HEK293 (cell line): ENCODE results near the gene ADGRD2.

Experiments
- YY1 ChIP-seq: fragments of 450-650 bp; formaldehyde crosslinking; IDR thresholded peaks from 2 replicates; pipeline ENCODE4 v1.5.1; 2018; ENCODE audit warnings: missing biosample characterization, missing genetic modification characterization
- ZNF114 ChIP-seq: fragments of 450-650 bp; formaldehyde crosslinking; IDR thresholded peaks from 2 replicates; pipeline ENCODE4 v1.5.0; 2017; ENCODE audit warnings: missing biosample characterization, missing genetic modification characterization
- ZNF18 ChIP-seq: fragments of 450-650 bp; formaldehyde crosslinking; IDR thresholded peaks from 2 replicates; pipeline ENCODE4 v1.5.1; 2016; ENCODE audit warnings: missing biosample characterization, missing genetic modification characterization
- ZNF266 ChIP-seq: fragments of 450-650 bp; formaldehyde crosslinking; IDR thresholded peaks from 2 replicates; pipeline ENCODE4 v1.5.1; 2016; ENCODE audit warnings: missing biosample characterization, missing genetic modification characterization, low read depth
- ZNF274 ChIP-seq, 2 experiments: fragments of 200-500 bp in 1 of 2; fragments of 450-650 bp in 1 of 2; sonication (Bioruptor generic) in 1 of 2; formaldehyde crosslinking in 1 of 2; IDR thresholded peaks; 2 replicates each; pipeline versions ENCODE4 v1.5.1 to v1.6.1; 2014 to 2016; ENCODE audit warnings: borderline replicate concordance in 1 of 2, inconsistent platforms in 1 of 2, low read length in 1 of 2, missing biosample characterization in 1 of 2, missing genetic modification characterization in 1 of 2
- ZNF394 ChIP-seq: fragments of 450-650 bp; formaldehyde crosslinking; IDR thresholded peaks from 2 replicates; pipeline ENCODE4 v1.5.1; 2016; ENCODE audit warnings: missing biosample characterization, missing genetic modification characterization, mild to moderate bottlenecking, moderate library complexity, borderline replicate concordance
- ZNF518A ChIP-seq: fragments of 450-650 bp; formaldehyde crosslinking; conservative IDR thresholded peaks from 2 replicates; pipeline ENCODE4 v1.5.1; 2016; ENCODE audit warnings: low read depth, missing biosample characterization, missing genetic modification characterization
- ZNF558 ChIP-seq: fragments of 450-650 bp; formaldehyde crosslinking; IDR thresholded peaks from 2 replicates; pipeline ENCODE4 v1.5.1; 2016; ENCODE audit warnings: missing biosample characterization, missing genetic modification characterization
- ZNF600 ChIP-seq: fragments of 450-650 bp; formaldehyde crosslinking; IDR thresholded peaks from 2 replicates; pipeline ENCODE4 v1.5.1; 2016; ENCODE audit warnings: missing biosample characterization, missing genetic modification characterization
- TF ChIP-seq, protein P1 (sequence below): fragments of 450-650 bp; formaldehyde crosslinking; IDR thresholded peaks from 2 replicates; pipeline ENCODE4 v1.5.1; 2016; ENCODE audit warnings: missing biosample characterization, missing genetic modification characterization

- no peak for TF ChIP-seq ZNF18 (tag by site-specific recombination)
- no peak for TF ChIP-seq ZNF274 (IDR thresholded peaks at IDR 0.05; ENCODE audit: low read length)
- TF ChIP-seq ZNF274 (tag by site-specific recombination; IDR thresholded peaks at IDR 0.05; ENCODE audit: borderline replicate concordance) = no peak
- no peak for TF ChIP-seq ZNF600 (tag by site-specific recombination)
- no peak for TF ChIP-seq YY1 (tag by site-specific recombination)
- TF ChIP-seq ZNF518A (tag by site-specific recombination) = no peak
- TF ChIP-seq ZNF394 = no peak
- TF ChIP-seq, protein P1, sequence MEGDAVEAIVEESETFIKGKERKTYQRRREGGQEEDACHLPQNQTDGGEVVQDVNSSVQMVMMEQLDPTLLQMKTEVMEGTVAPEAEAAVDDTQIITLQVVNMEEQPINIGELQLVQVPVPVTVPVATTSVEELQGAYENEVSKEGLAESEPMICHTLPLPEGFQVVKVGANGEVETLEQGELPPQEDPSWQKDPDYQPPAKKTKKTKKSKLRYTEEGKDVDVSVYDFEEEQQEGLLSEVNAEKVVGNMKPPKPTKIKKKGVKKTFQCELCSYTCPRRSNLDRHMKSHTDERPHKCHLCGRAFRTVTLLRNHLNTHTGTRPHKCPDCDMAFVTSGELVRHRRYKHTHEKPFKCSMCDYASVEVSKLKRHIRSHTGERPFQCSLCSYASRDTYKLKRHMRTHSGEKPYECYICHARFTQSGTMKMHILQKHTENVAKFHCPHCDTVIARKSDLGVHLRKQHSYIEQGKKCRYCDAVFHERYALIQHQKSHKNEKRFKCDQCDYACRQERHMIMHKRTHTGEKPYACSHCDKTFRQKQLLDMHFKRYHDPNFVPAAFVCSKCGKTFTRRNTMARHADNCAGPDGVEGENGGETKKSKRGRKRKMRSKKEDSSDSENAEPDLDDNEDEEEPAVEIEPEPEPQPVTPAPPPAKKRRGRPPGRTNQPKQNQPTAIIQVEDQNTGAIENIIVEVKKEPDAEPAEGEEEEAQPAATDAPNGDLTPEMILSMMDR (tag by site-specific recombination) = no peak
- no peak for TF ChIP-seq ZNF114 (tag by site-specific recombination)
- TF ChIP-seq ZNF266 (tag by site-specific recombination) = no peak
- no peak for TF ChIP-seq ZNF558
Observed at GRCh38 chr9:124487260-124488182, 37.3 kb downstream of the ADGRD2 start.
